Mucosa of rectum (tissue), 2 donors: ENCODE measurements around the gene EXOC6B.

ENCODE experiments used
- H3K27ac ChIP-seq, 2 donors: one replicate each; pipeline ENCODE4 v1.7.0; 2013; ENCODE audit warnings: inconsistent platforms in 2 of 2, low read depth in 2 of 2, low read length in 2 of 2
- H3K27me3 ChIP-seq, 2 donors: one replicate each; pipeline ENCODE4 v1.7.0; 2013; ENCODE audit warnings: low read length in 2 of 2; ENCODE audit not compliant: control insufficient read depth in 2 of 2, insufficient read depth in 2 of 2
- H3K36me3 ChIP-seq, 2 donors: one replicate each; pipeline ENCODE4 v1.7.0; 2013; ENCODE audit warnings: low read length in 2 of 2; ENCODE audit not compliant: control insufficient read depth in 2 of 2, insufficient read depth in 2 of 2
- H3K4me1 ChIP-seq, 2 donors: one replicate each; pipeline ENCODE4 v1.7.0; 2013; ENCODE audit warnings: low read length in 2 of 2, mild to moderate bottlenecking in 1 of 2; ENCODE audit not compliant: control insufficient read depth in 2 of 2, insufficient read depth in 2 of 2
- H3K4me3 ChIP-seq, 2 donors: one replicate each; pipeline ENCODE4 v1.7.0; 2013; ENCODE audit warnings: low read length in 2 of 2
- H3K9ac ChIP-seq, 2 donors: one replicate each; pipeline ENCODE4 v1.7.0; 2013; ENCODE audit warnings: low read length in 2 of 2, low read depth in 1 of 2, mild to moderate bottlenecking in 1 of 2
- H3K9me3 ChIP-seq, 2 donors: one replicate each; pipeline ENCODE4 v1.7.0; 2013; ENCODE audit warnings: low read length in 2 of 2; ENCODE audit not compliant: control insufficient read depth in 2 of 2
- donor health status: healthy.
- donor health status: Normal muscosa, but diverticular disease.

The EXOC6B gene

DNA sequence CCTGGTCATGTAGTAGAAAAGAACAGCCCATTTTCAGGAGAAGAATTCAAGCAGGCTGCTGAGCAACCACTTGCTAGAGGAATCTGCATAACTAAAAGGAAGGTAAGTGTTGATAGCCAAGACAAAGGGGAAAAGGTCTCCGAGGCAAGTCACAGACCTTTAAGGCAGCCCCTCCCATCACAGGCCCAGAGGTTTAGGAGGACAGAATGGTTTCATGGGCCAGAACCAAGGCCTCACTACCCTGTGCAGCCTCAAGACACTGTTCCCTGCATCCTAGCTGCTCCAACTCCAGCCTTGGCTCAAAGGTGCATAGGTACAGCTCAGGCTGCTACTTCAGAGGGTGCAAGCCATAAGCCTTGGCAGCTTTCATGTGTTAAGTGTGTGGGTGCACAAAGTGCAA is 439.5 kb downstream of the EXOC6B start:
- no peak overlapping the region for H3K27ac ChIP-seq
- no peaks in the 10 kb centered on the region for H3K4me1 ChIP-seq
- no peak overlapping the region for H3K9ac ChIP-seq
- peaks cover 0 to 4% of the 10 kb centered on the region in 2 donors for H3K9me3 ChIP-seq
- H3K36me3 ChIP-seq: no peaks in the 10 kb centered on the region
- no peak overlapping the region for H3K4me3 ChIP-seq
- no peaks in the 10 kb centered on the region for H3K27me3 ChIP-seq

- H3K27ac ChIP-seq: no peak overlapping the region
- no peak overlapping the region for H3K9ac ChIP-seq
- no peaks in the 10 kb centered on the region for H3K9me3 ChIP-seq
- H3K36me3 ChIP-seq: peaks cover 0 to 4% of the 10 kb centered on the region in 2 donors
- no peaks in the 10 kb centered on the region for H3K4me1 ChIP-seq
- no peak overlapping the region for H3K4me3 ChIP-seq
- H3K27me3 ChIP-seq: no peaks in the 10 kb centered on the region
Observed at GRCh38 chr2:72378753-72379348, 447.0 kb downstream of the EXOC6B start.

DNA sequence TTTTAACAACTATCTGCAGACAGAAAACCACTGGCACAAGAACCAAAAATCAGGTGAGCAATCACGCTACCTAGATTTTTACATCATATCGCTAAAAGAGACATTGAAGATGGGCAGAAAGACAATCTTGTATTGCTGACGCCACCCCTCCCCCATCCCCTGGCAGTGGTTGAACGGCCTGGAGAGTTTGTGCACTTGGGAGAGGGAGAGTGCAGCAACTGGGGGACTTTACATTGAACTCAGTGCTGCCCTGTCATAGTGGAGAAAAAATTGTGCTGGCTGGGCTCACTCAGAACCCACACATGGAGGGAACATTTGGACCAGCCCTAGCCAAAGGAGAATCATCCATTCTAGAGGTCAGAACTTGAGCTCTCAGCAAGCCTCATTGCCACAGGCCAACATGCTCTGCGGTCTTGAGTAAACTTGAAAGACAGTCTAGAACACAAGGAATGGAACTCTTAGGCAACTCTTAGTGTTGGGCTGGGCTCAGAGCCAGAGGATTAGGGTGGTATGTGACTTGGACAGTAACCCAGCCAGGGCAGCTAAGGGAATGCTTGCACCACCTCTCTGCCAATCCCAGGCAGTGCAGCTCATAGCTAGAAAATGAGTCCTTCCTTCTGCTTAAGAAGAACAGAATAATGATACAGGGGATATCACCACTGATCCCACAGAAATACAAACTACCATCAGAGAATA is 458.2 kb downstream of the EXOC6B start:
- Histone ChIP-seq H3K4me1 (no peaks in the 10 kb centered on the region), H3K4me3 (no peak overlapping the region), H3K9me3 (peaks cover 0 to 2% of the 10 kb centered on the region in 2 donors), H3K27ac (no peak overlapping the region), H3K27me3 (no peaks in the 10 kb centered on the region), H3K36me3 (no peaks in the 10 kb centered on the region), H3K9ac (no peak overlapping the region)

DNA sequence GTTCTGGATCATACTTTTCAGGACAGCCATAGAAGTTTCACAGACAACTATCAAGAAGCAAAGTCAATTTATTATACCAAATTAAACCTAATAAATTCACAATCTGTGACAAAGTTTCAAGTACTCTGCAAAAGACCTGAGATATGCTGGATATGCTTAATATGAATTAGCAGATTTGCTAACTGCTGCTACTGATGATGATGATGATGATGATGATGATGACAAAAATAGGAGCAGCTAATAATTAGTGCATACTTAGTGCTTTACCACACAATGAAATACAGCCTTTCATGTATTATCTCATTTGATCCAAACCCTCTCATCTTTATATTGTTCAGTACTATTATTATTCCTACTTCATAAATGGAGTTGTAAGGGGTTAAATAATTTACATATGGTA is 462.4 kb downstream of the EXOC6B start:
- H3K9ac ChIP-seq: no peak overlapping the region
- H3K36me3 ChIP-seq: no peaks in the 10 kb centered on the region
- H3K27ac ChIP-seq: no peak overlapping the region
- H3K4me3 ChIP-seq: no peak overlapping the region
- no peaks in the 10 kb centered on the region for H3K27me3 ChIP-seq
- H3K9me3 ChIP-seq: no peaks in the 10 kb centered on the region
- H3K4me1 ChIP-seq: no peaks in the 10 kb centered on the region

DNA sequence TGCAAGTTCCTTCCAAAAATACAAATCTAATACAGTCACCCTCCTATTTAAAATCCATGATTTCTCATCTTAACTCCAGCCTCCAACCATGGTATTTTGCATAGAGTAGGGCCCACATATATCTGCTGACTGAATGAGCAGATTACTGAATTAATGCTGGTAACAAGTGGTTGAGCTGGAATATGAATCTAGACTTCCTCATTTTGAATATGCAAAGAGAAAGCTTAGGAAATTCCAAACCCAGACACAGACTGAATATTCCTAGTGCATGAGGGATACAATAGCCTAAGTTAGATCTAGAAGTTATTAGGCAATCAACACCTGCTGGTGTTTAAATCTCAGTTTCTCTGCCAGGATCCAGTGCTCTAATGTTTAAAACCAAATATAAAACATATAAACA is 463.1 kb downstream of the EXOC6B start:
- no peak overlapping the region for H3K4me3 ChIP-seq
- no peaks in the 10 kb centered on the region for H3K36me3 ChIP-seq
- H3K9ac ChIP-seq: no peak overlapping the region
- H3K9me3 ChIP-seq: no peaks in the 10 kb centered on the region
- H3K27me3 ChIP-seq: no peaks in the 10 kb centered on the region
- H3K4me1 ChIP-seq: no peaks in the 10 kb centered on the region
- H3K27ac ChIP-seq: no peak overlapping the region

DNA sequence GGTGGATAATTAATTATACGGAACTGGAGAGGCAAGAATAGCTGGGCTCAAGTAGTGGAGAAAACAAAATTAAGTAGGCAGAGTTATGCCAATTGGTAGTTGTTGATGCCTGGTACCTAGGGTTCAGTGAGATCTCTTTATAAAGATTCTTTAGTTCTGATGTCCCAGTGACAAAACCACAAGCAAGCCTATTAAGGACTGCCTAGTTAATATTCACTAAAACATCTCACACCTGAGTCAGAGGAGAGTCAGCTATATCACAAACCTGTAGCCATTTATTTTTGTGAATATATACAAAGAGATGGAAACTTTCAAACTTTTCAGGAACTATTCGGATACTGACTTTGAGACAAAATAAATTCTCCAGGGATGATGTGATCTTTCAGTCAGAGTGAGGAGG is 464.3 kb downstream of the EXOC6B start:
- H3K4me1 ChIP-seq: no peaks in the 10 kb centered on the region
- no peak overlapping the region for H3K4me3 ChIP-seq
- H3K27me3 ChIP-seq: no peaks in the 10 kb centered on the region
- no peak overlapping the region for H3K9ac ChIP-seq
- no peak overlapping the region for H3K27ac ChIP-seq
- H3K36me3 ChIP-seq: no peaks in the 10 kb centered on the region
- H3K9me3 ChIP-seq: no peaks in the 10 kb centered on the region

DNA sequence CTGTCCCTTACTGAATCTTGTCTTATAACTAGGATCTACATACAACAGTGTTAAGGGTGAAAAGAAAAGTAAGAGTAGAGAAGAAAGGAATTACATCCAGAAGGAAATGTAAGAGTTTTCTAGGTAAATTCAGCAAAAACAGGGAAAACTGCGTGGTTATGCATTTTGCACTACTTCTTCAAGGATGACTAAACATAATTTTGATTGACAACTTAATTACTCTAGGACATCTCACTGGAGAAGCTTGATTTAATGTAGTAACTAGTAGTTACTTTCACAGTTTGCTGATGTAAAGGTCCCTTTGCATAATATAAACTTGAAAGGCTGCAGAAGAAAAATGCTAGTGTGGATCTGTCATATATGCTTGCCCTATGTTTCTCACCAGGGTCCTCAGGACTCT is 464.8 kb downstream of the EXOC6B start:
- H3K27ac ChIP-seq: no peak overlapping the region

GRCh38 chr2:72350852-72351251 is 475.0 kb downstream of the EXOC6B start:
- Histone ChIP-seq H3K9ac (no peak overlapping the region), H3K27me3 (no peaks in the 10 kb centered on the region), H3K27ac (no peak overlapping the region), H3K36me3 (no peaks in the 10 kb centered on the region), H3K9me3 (no peaks in the 10 kb centered on the region), H3K4me3 (no peak overlapping the region), H3K4me1 (no peaks in the 10 kb centered on the region)

More for the DNA sequence above, 464.8 kb downstream of the EXOC6B start:
- no peaks in the 10 kb centered on the region for H3K9me3 ChIP-seq
- no peaks in the 10 kb centered on the region for H3K4me1 ChIP-seq
- no peak overlapping the region for H3K9ac ChIP-seq
- H3K27me3 ChIP-seq: no peaks in the 10 kb centered on the region
- no peak overlapping the region for H3K4me3 ChIP-seq
- no peaks in the 10 kb centered on the region for H3K36me3 ChIP-seq

GRCh38 chr2:72349016-72349415 is 476.8 kb downstream of the EXOC6B start:
- Histone ChIP-seq H3K36me3 (no peaks in the 10 kb centered on the region), H3K4me3 (no peak overlapping the region), H3K9me3 (no peaks in the 10 kb centered on the region), H3K4me1 (no peaks in the 10 kb centered on the region), H3K27me3 (no peaks in the 10 kb centered on the region), H3K9ac (no peak overlapping the region), H3K27ac (no peak overlapping the region)

DNA sequence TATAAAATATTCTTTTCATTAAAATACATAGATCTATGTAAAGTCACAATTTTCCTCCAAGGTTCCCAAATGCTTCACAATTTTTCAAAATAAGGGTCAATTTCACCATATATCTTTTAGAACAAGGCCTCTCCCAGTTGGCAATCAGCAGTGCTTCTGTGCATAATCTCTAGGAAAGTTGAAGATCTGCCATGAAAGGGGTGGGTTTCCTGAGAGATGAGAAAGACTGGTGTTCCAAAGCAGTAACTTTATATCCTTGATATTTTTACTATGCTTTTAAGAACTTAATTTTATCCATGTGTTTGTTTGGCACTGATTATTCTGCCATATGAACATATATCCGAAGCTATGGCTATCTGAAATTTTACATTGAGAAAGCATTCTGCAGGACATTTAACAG is 478.8 kb downstream of the EXOC6B start:
- Histone ChIP-seq H3K9ac (no peak overlapping the region), H3K27me3 (no peaks in the 10 kb centered on the region), H3K4me1 (no peaks in the 10 kb centered on the region), H3K4me3 (no peak overlapping the region), H3K27ac (no peak overlapping the region), H3K36me3 (no peaks in the 10 kb centered on the region), H3K9me3 (no peaks in the 10 kb centered on the region)
